Measurements from ENCODE around the gene AUTS2. TPM values are rescaled to one million over a fixed set of nuclear protein-coding genes. Genes with fewer than 3 reads are reported as not detected.
A peak's percentile ranks its signal among the peaks of the same experiment; 100 is the strongest.

AUTS2 gene
- total RNA-seq, 1 experiment from 2014 or later, result 50.0 TPM

DNA sequence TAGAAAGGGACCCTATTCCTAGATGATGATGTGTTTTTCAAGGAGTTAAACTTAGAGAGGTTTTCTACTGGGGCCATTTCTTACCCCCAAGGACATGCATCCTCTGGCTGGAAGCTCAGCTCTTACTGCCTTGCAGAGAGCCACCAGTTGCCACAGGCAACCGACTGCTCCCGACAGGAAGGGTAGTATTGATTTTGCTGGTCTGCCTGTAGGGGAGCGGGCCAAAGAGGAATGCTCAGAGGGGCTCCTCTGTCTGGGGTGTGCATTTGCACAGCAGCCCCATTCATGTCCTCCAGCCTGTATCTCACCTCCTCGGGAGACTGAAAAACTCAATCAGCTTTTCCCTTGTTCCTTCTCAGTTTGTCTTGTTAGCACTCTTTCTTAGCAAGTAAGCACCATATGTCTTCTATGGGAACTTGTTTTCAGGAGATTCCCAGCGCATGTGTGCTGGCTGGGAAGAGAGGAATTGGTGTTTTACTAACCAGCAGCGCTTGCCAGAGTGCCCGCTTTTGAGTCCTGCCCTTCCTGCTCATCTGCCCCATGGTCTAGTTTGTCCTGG lies 794.7 kb downstream of the AUTS2 start:
- ChIA-PET POLR2A (no interaction called here), CTCF (no interaction called here)
- H3K9me3 Mint-ChIP-seq, result no peaks in the 10 kb centered on the region
- no peak overlapping the region; the same call in 1 of the 2 replicates for H3K27ac Mint-ChIP-seq
- ATAC-seq, result peak; percentile 83
- no peaks in the 10 kb centered on the region for H3K36me3 Mint-ChIP-seq
- no peak overlapping the region for H3K4me3 Mint-ChIP-seq
- DNase-seq (ENCODE audit: low spot score), result peak; percentile 15
- peaks cover 4% of the 10 kb centered on the region for H3K4me1 Mint-ChIP-seq
- TF ChIP-seq ZNF263 (CRISPR knock-in tag; IDR thresholded peaks at IDR 0.05; ENCODE audit: low read depth) (no peak), FOXJ3 (CRISPR knock-in tag; IDR thresholded peaks at IDR 0.05; ENCODE audit: borderline replicate concordance) (no peak)
- H3K27me3 Mint-ChIP-seq (ENCODE audit: low read depth), result no peaks in the 10 kb centered on the region

DNA sequence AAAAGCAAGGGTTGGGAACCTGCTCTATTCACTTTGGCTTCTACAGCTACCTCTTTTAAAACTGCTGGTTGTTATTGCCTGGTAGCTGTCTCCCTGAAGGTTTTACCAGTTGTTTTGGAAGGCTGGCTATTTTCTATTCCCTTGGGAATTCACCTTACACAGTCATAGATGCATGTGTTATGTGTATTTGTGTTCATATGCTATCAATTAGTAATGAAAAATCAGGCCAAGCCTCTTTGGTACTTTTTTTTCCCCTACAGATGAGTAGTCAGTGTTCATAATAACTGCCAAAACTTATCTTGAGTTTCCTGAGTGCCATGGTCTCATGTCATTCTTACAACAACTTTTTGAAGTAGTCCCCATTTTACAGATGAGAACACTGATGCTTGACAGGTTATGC lies 795.7 kb downstream of the AUTS2 start:
- Mint-ChIP-seq H3K4me1 (peaks cover 4% of the 10 kb centered on the region), H3K4me3 (no peak overlapping the region), H3K27me3 (ENCODE audit: low read depth) (no peaks in the 10 kb centered on the region), H3K36me3 (no peaks in the 10 kb centered on the region), H3K9me3 (no peaks in the 10 kb centered on the region), H3K27ac (no peak overlapping the region)
- CTCF ChIA-PET, result no interaction called here
- DNase-seq (ENCODE audit: low spot score), result no peak
- ATAC-seq, result no peak
- POLR2A ChIA-PET, result no interaction called here
- TF ChIP-seq, protein P1, sequence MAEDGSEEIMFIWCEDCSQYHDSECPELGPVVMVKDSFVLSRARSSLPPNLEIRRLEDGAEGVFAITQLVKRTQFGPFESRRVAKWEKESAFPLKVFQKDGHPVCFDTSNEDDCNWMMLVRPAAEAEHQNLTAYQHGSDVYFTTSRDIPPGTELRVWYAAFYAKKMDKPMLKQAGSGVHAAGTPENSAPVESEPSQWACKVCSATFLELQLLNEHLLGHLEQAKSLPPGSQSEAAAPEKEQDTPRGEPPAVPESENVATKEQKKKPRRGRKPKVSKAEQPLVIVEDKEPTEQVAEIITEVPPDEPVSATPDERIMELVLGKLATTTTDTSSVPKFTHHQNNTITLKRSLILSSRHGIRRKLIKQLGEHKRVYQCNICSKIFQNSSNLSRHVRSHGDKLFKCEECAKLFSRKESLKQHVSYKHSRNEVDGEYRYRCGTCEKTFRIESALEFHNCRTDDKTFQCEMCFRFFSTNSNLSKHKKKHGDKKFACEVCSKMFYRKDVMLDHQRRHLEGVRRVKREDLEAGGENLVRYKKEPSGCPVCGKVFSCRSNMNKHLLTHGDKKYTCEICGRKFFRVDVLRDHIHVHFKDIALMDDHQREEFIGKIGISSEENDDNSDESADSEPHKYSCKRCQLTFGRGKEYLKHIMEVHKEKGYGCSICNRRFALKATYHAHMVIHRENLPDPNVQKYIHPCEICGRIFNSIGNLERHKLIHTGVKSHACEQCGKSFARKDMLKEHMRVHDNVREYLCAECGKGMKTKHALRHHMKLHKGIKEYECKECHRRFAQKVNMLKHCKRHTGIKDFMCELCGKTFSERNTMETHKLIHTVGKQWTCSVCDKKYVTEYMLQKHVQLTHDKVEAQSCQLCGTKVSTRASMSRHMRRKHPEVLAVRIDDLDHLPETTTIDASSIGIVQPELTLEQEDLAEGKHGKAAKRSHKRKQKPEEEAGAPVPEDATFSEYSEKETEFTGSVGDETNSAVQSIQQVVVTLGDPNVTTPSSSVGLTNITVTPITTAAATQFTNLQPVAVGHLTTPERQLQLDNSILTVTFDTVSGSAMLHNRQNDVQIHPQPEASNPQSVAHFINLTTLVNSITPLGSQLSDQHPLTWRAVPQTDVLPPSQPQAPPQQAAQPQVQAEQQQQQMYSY (CRISPR knock-in tag; IDR thresholded peaks at IDR 0.05), result no peak
- no peak for TF ChIP-seq ZNF232 (CRISPR knock-in tag; IDR thresholded peaks at IDR 0.05)
- TF ChIP-seq, protein P2, sequence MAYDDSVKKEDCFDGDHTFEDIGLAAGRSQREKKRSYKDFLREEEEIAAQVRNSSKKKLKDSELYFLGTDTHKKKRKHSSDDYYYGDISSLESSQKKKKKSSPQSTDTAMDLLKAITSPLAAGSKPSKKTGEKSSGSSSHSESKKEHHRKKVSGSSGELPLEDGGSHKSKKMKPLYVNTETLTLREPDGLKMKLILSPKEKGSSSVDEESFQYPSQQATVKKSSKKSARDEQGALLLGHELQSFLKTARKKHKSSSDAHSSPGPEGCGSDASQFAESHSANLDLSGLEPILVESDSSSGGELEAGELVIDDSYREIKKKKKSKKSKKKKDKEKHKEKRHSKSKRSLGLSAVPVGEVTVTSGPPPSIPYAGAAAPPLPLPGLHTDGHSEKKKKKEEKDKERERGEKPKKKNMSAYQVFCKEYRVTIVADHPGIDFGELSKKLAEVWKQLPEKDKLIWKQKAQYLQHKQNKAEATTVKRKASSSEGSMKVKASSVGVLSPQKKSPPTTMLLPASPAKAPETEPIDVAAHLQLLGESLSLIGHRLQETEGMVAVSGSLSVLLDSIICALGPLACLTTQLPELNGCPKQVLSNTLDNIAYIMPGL (CRISPR knock-in tag; IDR thresholded peaks at IDR 0.05), result no peak
- no peak for TF ChIP-seq ZNF423 (CRISPR knock-in tag; IDR thresholded peaks at IDR 0.05)
- TF ChIP-seq, protein P3, sequence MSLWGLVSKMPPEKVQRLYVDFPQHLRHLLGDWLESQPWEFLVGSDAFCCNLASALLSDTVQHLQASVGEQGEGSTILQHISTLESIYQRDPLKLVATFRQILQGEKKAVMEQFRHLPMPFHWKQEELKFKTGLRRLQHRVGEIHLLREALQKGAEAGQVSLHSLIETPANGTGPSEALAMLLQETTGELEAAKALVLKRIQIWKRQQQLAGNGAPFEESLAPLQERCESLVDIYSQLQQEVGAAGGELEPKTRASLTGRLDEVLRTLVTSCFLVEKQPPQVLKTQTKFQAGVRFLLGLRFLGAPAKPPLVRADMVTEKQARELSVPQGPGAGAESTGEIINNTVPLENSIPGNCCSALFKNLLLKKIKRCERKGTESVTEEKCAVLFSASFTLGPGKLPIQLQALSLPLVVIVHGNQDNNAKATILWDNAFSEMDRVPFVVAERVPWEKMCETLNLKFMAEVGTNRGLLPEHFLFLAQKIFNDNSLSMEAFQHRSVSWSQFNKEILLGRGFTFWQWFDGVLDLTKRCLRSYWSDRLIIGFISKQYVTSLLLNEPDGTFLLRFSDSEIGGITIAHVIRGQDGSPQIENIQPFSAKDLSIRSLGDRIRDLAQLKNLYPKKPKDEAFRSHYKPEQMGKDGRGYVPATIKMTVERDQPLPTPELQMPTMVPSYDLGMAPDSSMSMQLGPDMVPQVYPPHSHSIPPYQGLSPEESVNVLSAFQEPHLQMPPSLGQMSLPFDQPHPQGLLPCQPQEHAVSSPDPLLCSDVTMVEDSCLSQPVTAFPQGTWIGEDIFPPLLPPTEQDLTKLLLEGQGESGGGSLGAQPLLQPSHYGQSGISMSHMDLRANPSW (CRISPR knock-in tag; conservative IDR thresholded peaks at IDR 0.05; ENCODE audit: low read depth), result no peak
- TF ChIP-seq, protein P4, sequence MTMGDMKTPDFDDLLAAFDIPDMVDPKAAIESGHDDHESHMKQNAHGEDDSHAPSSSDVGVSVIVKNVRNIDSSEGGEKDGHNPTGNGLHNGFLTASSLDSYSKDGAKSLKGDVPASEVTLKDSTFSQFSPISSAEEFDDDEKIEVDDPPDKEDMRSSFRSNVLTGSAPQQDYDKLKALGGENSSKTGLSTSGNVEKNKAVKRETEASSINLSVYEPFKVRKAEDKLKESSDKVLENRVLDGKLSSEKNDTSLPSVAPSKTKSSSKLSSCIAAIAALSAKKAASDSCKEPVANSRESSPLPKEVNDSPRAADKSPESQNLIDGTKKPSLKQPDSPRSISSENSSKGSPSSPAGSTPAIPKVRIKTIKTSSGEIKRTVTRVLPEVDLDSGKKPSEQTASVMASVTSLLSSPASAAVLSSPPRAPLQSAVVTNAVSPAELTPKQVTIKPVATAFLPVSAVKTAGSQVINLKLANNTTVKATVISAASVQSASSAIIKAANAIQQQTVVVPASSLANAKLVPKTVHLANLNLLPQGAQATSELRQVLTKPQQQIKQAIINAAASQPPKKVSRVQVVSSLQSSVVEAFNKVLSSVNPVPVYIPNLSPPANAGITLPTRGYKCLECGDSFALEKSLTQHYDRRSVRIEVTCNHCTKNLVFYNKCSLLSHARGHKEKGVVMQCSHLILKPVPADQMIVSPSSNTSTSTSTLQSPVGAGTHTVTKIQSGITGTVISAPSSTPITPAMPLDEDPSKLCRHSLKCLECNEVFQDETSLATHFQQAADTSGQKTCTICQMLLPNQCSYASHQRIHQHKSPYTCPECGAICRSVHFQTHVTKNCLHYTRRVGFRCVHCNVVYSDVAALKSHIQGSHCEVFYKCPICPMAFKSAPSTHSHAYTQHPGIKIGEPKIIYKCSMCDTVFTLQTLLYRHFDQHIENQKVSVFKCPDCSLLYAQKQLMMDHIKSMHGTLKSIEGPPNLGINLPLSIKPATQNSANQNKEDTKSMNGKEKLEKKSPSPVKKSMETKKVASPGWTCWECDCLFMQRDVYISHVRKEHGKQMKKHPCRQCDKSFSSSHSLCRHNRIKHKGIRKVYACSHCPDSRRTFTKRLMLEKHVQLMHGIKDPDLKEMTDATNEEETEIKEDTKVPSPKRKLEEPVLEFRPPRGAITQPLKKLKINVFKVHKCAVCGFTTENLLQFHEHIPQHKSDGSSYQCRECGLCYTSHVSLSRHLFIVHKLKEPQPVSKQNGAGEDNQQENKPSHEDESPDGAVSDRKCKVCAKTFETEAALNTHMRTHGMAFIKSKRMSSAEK (CRISPR knock-in tag; IDR thresholded peaks at IDR 0.05; ENCODE audit: borderline replicate concordance), result no peak
- TF ChIP-seq E2F4 (CRISPR knock-in tag; IDR thresholded peaks at IDR 0.05; ENCODE audit: borderline replicate concordance, low read depth), result no peak
- TF ChIP-seq MYBL2 (CRISPR knock-in tag; IDR thresholded peaks at IDR 0.05), result no peak
- TF ChIP-seq JAZF1 (CRISPR knock-in tag; IDR thresholded peaks at IDR 0.05), result no peak
- no peak for TF ChIP-seq NR1H2 (CRISPR knock-in tag; IDR thresholded peaks at IDR 0.05)
- no peak for TF ChIP-seq OVOL2 (CRISPR knock-in tag; IDR thresholded peaks at IDR 0.05; ENCODE audit: borderline replicate concordance)
- TF ChIP-seq HMGA2 (CRISPR knock-in tag; IDR thresholded peaks at IDR 0.05), result no peak
- no peak for TF ChIP-seq TP53 (CRISPR knock-in tag; IDR thresholded peaks at IDR 0.05)
- TF ChIP-seq TEAD4 (CRISPR knock-in tag; IDR thresholded peaks at IDR 0.05), result no peak
- TF ChIP-seq, protein P5, sequence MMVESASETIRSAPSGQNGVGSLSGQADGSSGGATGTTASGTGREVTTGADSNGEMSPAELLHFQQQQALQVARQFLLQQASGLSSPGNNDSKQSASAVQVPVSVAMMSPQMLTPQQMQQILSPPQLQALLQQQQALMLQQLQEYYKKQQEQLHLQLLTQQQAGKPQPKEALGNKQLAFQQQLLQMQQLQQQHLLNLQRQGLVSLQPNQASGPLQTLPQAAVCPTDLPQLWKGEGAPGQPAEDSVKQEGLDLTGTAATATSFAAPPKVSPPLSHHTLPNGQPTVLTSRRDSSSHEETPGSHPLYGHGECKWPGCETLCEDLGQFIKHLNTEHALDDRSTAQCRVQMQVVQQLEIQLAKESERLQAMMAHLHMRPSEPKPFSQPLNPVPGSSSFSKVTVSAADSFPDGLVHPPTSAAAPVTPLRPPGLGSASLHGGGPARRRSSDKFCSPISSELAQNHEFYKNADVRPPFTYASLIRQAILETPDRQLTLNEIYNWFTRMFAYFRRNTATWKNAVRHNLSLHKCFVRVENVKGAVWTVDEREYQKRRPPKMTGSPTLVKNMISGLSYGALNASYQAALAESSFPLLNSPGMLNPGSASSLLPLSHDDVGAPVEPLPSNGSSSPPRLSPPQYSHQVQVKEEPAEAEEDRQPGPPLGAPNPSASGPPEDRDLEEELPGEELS (CRISPR knock-in tag; IDR thresholded peaks at IDR 0.05), result no peak
- no peak for TF ChIP-seq NFYB (CRISPR knock-in tag; conservative IDR thresholded peaks at IDR 0.05; ENCODE audit: low read depth)
